GM20431 (cell line): ENCODE measurements around the gene EFEMP2.
"Not testable (repeated sequence)": the region's sequence is repeated elsewhere in the genome, so short reads cannot be mapped to it uniquely, and the experiment has no call there.

Experiments
- in situ Hi-C: fragments of 300-500 bp; cut with MseI, MboI; formaldehyde crosslinking; loops from one replicate; pipeline ENCODE4 v1.15.0; 2020; ENCODE audit warnings: low sequenced_read_pairs; ENCODE audit not compliant: unreplicated experiment

The EFEMP2 gene

DNA sequence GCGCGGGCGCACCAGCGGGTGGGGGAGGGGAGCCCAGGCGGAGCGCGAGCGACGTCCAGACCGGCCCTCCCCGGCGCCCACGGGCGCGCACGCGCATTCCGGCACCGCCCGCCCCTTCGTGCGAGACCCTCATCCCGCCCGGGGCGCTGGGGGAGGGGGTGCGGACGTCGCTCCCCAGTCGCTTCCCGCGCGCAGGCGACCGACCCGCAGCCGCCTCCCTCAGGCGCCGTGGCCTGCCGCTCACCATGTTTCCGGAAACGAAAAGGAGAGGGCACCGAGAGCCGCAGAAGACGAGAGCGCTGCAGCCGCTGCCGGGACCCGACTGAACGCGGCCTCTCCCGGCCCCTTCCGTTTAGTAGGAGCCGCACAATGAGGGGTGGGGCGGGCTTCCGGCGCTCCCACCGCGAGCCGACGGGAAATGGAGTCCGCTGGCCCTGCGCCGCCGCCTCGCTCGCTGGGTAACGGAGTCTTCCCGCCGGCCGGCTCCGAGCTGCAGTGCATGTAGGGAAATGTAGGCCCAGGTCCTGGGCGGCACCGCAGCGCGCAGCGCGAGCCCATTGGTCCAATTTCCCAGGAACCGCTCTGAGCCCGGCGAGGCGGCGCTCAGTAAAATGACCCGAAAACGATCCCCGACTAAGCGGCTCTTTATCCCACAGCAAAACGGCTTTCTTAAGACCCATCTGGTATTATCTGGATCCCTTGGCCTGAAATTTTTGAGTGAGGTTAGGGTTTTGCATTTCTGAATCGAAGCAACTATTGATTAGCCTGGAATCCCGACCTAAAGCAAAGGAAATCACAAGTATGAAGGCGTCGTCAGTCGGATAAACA is 14.5 kb downstream of the EFEMP2 start, which contains the start of gene CFL1:
Gene CFL1 (minus strand): TSS at position 328 of the 828 bp plus-strand sequence. CDS start 81 bp downstream, at position 247.
- in situ Hi-C loops = no loop called here

DNA sequence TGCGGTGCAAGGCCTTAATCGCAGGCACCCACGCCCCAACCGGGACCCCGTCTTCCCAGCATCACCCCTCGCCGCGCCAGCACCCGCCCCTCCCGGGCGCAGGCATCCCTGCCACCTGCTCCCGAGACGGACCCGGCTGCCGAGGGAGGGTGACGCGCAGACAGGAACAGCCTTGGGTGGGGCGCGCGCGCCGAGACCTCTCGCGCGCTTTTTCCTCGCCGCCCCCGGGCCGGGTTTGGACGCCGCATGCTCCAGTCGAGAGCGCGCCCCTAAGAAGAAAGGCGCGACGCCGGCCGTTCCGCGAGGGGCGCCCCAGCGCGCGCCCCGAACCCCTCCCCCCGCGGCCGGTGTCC is 15.1 kb downstream of the EFEMP2 start:
- in situ Hi-C loops = no loop called here

DNA sequence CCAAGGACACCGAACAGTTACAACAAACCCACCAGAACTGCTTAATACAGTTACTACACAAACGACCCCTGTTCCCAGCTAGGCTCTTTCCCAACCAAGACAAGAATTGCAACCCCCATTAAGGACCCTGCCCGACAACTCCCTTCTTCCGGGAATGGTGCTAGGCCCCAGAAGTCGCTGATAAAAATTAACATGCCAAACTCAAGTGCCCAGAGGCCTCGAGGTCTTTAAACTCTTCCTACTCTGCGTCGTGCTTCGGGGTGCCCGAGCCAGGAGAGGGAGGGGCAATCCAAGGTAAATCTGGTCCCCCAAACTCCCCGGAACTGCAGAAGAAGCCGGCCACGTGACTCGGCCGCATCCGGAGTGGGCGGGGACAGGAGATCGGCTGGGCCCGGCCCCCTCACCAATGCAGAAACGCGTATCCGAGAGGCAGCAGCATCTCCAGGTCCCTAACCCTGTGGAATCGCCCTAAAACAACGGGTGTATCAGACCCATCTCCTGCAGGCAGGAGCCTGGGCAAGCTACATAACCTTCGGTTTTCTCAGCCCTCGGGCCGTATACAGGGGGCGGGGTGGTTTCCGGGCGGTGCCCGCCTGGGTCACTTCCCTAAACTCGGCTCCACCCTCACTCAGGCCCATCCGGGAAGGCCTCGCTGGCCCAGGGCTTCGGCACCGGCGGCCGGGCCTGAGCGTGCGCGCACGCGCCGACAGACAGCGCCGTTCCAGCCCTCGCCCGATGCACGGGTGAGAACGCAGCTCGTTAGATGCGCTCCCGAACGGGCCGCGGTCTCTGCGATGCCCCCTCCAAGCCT is 15.7 kb downstream of the EFEMP2 start:
- in situ Hi-C loops = no loop called here

DNA sequence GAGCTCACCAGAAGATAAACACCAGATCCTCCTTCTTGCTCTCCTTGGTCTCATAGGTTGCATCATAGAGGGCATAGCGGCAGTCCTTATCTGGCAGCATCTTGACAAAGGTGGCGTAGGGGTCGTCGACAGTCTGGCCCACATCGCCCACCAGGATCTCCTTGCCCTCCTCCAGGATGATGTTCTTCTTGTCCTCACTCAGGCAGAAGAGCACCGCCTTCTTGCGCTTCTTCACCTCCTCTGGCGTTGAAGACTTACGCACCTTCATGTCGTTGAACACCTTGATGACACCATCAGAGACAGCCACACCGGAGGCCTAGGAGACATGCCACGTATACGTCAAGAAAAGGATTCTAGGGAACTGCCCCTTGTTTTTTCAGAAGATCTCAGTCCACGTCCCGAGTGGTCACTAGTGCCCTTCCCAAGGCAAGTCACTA is 16.7 kb downstream of the EFEMP2 start:
- in situ Hi-C loops = no loop called here

DNA sequence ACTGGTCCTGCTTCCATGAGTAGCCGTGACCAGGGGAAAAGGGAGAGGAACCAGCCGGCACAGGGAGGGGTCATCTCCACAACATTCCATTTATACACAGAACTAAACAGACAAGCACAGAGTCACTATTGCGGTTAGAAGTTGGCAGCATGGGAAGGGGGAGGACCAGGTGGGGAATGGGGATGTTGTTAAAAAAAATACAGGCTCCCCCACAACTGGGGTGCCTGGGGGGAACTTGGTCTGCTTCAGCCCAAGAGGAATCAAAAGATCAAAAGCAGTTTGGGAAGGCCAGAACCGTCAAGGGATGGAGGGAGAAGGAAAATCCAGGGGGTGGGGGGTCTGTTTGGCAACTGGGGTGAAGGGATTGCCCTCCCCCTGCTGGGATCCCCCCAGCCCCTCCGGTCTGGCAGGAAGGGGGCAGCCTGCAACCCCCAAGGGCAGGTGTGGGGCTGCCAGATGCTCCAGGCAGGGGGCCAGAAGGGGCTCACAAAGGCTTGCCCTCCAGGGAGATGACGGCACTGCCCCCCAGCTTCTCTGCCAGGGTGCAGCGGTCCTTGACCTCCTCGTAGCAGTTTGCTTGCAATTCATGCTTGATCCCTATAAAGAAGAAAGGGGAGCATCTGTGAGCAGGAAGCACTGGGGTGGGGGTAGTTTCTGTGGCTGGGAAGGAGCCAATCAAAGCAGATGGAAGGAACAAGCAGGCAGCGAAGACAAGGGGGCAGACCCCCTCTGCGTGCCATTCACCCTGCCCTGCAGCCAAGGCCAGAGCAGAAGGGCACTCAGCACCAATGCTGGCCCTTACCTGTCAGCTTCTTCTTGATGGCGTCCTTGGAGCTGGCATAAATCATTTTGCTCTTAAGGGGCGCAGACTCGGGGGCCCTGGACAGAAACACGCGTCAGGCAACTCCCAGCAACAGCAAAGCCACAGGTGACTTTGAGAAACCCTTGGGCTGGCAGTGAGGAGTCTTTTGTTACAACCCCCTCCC is 17.5 kb downstream of the EFEMP2 start:
- in situ Hi-C loops = no loop called here

DNA sequence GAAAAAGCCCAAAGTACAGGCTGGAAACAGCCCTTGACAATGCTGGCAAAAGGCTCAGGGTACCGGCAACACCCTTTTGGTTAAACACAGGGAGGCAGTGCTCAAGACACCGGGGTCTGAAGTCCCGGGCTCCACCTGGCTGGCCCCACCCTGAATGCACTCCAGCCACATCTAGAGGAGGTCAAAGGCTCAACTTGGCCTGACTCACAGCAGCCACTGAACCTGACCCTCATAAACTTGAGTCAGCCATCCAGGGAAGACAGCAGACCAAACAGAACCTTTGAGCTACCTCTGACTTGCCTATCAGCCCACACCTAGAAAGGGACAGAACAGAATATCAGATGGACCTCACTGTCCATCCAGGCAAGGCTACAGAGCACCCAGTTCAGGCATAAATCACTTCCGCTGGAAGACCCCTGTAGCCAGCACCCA is 18.4 kb downstream of the EFEMP2 start:
- in situ Hi-C loops = no loop called here

DNA sequence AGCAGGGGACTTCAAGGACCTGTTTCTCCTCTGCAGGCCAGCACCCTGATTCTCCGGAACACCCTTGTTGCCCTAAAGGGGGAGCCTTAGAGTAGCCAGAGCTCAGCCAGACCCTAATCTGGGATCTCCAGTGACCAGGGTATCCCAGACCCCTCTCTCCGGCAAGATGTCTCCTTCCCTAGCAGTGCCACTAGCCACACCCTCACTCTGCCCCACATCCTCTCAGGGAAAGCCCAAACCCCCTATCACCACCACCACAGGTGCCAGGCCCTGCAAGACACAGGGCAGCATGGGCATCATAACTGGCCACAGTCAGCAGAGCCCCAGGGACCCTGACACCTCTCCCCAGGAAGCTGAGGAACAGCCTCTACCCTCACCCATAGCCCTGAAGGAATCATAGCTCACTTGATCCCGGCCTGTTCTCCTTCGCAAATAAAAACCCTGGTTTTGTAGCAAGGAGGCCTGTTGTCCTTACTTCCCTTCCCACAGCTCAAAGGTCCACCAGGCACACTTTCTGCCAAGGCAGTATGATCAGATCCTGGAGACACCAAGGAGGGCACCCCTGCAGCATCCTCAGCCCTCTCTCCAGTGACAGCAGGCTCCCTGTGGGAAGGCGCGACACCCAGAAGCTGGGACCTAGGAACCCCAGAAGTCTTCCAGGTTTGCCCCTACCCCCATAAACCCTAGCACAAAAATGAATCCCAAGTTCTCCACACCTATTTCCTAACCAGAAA is 19.2 kb downstream of the EFEMP2 start:
- in situ Hi-C loops = no loop called here

DNA sequence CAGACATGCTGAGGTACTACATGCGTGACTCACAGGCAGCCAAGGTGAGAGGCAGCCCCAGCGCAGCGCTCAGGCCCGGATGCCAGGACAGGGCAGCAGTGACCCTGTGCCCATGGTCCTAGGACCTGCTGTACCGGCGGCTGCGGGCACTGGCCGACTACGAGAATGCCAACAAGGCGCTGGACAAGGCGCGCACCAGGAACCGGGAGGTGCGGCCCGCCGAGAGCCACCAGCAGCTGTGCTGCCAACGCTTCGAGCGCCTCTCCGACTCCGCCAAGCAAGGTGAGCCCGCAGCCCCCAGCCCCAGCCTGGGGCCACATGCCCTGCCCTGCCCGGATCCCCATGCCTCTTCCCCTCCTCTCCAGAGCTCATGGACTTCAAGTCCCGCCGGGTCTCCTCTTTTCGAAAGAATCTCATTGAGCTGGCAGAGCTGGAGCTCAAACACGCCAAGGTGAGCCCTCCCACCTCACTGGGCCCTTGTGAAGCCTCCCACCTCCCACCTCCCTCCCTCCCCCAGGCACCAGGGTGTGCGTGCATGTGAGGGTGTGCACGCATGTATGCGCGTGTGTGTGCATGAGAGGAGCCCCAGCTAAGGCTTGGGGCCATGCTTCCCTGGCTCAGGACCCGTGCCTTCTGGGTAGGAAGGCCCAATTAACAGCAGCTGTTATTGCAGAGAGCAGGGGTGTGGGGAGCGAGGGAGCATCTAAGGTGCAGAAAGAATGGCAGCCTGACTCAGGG is 19.9 kb downstream of the EFEMP2 start:
- in situ Hi-C loops = no loop called here

DNA sequence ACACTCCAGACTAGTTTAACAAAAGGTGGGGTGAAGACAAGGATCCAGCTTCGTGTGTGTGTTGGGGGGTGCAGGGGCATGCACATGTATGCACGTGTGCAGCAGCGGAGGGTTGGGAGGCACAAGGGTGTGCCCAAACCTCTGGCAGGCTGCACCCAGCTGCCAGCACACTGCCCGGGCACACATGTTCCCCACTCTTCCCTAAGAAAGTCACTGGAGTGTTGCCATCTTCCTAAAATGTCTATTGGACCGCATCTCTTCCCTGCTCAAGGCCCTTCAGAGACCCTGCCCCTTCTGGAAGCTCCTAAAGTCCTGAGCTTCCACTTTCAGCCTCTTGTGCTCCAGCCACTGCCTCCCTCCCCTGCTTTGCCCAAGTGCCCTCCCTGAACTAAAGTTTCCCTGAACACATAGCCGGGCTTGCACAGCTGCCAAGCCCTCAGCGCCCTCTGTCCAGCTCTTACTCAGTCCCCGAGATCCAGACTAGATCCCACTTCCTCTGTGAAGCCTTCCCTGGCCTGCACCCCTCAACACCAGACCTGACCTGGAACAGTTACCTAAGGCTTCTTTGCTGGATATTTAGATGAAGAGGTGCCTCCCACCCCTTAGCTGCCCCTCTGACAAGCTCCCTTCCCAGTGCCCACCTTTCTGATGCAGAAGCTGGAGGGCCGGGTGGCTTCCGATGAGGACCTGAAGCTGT is 20.6 kb downstream of the EFEMP2 start:
- in situ Hi-C loops = no loop called here

DNA sequence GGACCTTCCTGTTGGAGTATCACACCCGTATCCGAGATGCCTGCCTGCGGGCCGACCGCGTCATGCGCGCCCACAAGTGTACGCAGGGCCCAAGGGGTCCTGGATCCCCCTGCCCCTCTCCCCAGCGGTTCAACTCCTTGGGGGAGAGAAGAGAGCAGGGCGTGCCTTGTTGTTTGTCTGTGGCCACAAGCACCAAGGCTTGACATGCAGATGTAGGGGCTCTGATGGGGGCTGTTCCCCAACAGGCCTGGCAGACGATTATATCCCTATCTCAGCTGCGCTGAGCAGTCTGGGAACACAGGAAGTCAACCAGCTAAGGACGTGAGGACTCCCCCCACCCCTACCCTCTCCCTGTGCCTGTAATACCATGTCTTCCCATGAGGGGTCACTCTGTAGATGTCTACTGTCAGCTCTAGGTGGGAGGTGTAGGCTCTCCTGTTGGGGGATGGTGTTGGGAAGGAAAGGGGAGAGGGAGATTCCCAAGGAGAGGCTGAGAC is 21.5 kb downstream of the EFEMP2 start:
- in situ Hi-C loops = no loop called here

DNA sequence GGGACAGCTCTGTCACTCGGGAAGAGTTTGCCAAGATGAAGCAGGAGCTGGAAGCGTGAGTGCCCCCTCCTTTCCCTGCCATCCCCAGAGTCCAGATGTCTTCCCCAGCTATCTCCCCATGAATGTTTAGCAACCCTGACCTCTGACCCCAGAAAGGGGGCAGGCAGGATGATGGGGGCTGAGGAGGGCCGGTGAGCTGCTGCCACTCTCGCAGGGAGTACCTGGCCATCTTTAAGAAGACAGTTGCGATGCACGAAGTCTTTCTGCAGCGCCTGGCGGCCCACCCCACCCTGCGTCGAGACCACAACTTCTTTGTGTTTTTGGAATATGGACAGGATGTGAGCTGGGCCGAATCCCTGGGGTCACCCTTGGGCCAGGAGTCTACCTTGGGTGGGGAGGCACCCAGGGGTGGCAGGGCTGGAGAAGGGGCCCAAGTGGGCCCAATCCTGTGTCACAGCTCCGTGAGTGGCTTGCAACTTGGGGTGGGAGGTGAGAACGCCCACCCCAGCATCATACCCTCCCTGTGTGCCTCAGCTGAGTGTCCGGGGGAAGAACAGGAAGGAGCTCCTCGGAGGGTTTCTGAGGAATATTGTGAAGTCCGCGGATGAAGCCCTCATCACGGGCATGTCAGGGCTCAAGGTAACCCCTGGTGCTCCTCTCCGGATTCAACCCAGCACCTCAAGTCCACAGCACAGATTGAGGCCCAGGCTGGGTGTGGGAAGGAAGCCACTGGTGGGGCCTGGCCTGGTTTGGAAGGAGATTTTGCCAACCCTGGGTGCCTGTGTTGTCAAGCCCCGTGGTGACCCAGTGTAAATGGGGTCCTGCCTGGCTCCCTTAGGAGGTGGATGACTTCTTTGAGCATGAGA is 22.1 kb downstream of the EFEMP2 start:
- in situ Hi-C loops = no loop called here

DNA sequence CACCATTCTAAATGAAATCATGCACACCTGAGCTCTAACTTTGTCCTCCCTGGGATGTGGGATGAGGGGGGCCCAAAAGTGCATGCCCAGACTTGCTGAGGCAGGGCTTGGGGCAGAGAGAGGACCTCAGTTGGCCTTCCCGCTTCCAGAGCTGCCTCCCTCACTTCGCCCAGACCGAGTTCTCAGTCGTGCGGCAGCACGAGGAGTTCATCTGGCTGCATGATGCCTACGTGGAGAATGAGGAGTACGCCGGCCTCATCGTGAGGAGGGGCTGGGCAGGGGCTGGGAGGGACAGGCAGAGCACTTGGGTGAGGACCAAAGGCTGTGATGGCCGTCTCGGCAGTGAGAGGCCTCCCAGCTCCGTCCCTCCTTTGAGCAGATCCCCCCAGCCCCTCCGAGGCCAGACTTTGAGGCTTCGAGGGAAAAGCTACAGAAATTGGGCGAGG is 22.8 kb downstream of the EFEMP2 start:
- in situ Hi-C loops = no loop called here

DNA sequence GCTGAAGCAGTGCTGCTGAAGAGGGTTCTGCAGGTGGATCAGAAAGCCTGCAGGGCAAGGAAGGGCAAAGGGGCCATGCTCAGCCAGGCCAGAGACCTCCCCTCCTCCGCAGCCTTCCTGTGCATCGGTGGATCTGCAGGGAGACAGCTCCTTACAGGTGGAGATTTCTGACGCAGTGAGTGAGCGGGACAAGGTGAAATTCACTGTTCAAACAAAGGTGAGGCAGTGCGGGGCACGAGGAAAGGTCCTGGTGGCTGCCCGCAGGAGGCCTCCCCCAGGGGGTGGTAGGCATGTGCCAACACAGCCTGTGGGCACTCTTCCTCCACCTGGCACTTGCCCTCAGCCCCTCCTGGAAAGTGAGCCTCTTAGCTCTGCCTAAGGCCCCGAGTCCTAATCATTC is 23.2 kb downstream of the EFEMP2 start:
- in situ Hi-C loops = no loop called here

DNA sequence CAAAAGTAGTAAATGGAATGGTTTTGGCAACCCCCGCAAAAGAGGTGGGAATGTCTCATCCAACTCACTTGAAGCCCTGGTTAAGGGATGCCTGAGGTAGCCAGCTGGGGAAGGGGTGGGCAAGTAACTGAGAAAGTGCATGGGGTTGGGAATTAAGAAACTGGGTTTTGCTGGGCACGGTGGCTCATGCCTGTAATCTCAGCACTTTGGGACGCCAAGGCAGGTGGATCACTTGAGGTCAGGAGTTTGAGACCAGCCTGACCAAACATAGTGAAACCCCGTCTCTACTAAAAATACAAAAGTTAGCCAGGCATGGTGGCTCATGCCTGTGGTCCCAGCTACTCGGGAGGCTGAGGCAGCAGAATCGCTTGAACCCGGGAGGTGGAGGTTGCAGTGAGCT is 23.9 kb downstream of the EFEMP2 start:
- in situ Hi-C loops = not testable (repeated sequence)

DNA sequence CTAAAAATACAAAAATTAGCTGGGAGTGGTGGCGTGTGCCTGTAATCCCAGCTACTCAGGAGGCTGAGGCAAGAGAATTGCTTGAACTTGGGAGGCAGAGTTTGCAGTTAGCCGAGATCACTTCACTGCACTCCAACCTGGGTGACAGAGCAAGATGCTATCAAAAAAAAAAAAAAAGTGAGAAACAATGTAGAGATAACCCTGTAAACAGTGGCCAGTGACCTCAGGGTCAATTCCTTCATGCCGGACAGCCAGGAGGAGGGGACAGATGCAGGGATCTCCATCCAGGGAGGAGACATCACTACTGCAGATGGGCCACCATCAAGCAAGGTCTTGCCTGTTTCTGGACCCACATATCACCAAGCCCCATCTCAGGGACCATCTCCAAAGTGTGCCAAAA is 24.9 kb downstream of the EFEMP2 start:
- in situ Hi-C loops = no loop called here

DNA sequence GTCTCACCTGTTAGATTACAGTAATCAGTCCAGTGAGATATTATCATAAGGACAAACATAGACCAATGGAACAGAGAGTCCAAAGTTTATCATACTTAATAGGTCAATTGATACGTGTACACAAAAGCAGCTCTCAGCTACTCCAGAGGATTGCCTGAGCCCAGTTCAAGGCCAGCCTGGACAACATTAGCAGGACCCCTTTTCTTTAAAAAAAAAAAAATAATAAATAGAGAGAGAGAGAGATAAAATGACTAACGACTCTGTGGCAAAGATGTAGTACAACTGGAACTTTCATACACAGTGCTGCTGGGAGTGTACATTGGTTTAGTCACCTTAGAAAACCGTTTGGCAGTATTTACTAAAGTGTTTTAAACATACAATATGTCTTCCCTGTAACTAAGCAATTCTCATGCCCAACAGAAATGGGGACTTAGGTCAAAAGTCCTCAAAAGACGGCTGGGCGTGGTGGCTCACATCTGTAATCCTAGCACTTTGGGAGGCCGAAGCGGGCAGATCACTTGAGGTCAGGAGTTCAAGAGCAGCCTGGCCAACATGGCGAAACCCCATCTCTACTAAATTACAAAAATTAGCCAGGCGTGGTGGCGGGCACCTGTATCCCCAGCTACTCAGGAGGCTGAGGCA is 28.2 kb downstream of the EFEMP2 start:
- in situ Hi-C loops = no loop called here

DNA sequence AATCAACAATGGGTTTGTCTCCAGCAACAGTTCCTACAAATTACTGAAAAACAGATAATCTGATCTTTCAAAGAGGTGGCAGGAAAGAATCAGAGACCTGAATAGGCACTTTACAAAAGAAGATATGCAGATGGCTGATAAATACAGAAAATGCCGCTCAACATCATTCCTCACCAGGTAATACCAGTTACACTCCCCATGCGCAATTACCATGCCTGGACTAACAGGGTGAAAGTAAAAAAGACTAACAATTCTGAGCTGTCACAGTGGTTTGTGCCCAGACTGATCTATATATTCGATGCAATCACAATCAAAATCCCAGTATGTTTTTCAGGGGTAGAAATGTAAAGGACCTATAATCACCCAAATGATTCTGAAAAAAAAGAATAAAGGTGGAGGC is 28.8 kb downstream of the EFEMP2 start:
- in situ Hi-C loops = no loop called here
